Prostate gland (tissue), 2 donors: ENCODE results near the gene NOSIP. TPM values are rescaled to one million over a fixed set of nuclear protein-coding genes. Genes with fewer than 3 reads are reported as not detected.

ENCODE experiments used
- DNase-seq: peaks from one replicate; pipeline ENCODE4 v3.0.0-alpha.2; 2019; ENCODE audit warnings: low spot score
- H3K27ac ChIP-seq, 2 donors: fragments of 200-600 bp; sonication (generic); 2 replicates each; pipeline ENCODE4 v1.5.1; 2017 to 2019
- H3K27me3 ChIP-seq: fragments of 200-600 bp; sonication (generic); replicated peaks from 2 replicates; pipeline ENCODE4 v1.5.1; 2019; ENCODE audit not compliant: insufficient read depth
- H3K36me3 ChIP-seq, 2 donors: fragments of 200-600 bp; sonication (generic); 1 replicate in 1 of 2; 2 replicates in 1 of 2; pipeline versions ENCODE4 v1.5.1 to v1.8.1; 2017 to 2019
- H3K4me1 ChIP-seq: fragments of 200-600 bp; sonication (generic); replicated peaks from 2 replicates; pipeline ENCODE4 v1.5.1; 2019
- H3K4me3 ChIP-seq, 2 donors: fragments of 200-600 bp; sonication (generic); 2 replicates each; pipeline ENCODE4 v1.5.1; 2017 to 2019
- H3K9me3 ChIP-seq: fragments of 200-600 bp; sonication (generic); 2 replicates; pipeline ENCODE4 v1.5.1; 2017
- POLR2A ChIP-seq: fragments of 450-650 bp; IDR thresholded peaks from one replicate; pipeline ENCODE4 v1.6.1; 2016; ENCODE audit warnings: antibody characterized with exemption, mild to moderate bottlenecking
- POLR2AphosphoS5 ChIP-seq: sonication (generic); formaldehyde crosslinking; IDR thresholded peaks from one replicate; pipeline ENCODE4 v1.6.1; 2017; ENCODE audit warnings: antibody characterized with exemption
- WGBS: methylation state at CpG from one replicate; pipeline ENCODE4 v1.1.5; 2018; 5-methylcytosine and 5-hydroxymethylcytosine counted together
- intact Hi-C: fragments of 100-400 bp; cut with DNase I; formaldehyde crosslinking; loops from one replicate; pipeline ENCODE4 v1.14.2; 2022
- total RNA-seq, 2 donors: library from RNA; depleted of rRNA; stranded (reverse); fragments of >200 nt; gene quantifications; one replicate each; pipeline ENCODE4 v1.1.0, GENCODE V29; 2016
- TF ChIP-seq, protein P1 (sequence below), 4 experiments: fragments of 200-600 bp in 2 of 4; fragments of 450-650 bp in 2 of 4; sonication (generic) in 2 of 4; IDR thresholded peaks; 1 replicate in 3 of 4; 2 replicates in 1 of 4; pipeline ENCODE4 v1.5.1; 2016 to 2019; ENCODE audit warnings: antibody characterized with exemption in 4 of 4, mild to moderate bottlenecking in 2 of 4, moderate library complexity in 2 of 4

Gene NOSIP
- total RNA-seq, 2 donors from 2014 or later: 62.9 to 91.7 TPM

DNA sequence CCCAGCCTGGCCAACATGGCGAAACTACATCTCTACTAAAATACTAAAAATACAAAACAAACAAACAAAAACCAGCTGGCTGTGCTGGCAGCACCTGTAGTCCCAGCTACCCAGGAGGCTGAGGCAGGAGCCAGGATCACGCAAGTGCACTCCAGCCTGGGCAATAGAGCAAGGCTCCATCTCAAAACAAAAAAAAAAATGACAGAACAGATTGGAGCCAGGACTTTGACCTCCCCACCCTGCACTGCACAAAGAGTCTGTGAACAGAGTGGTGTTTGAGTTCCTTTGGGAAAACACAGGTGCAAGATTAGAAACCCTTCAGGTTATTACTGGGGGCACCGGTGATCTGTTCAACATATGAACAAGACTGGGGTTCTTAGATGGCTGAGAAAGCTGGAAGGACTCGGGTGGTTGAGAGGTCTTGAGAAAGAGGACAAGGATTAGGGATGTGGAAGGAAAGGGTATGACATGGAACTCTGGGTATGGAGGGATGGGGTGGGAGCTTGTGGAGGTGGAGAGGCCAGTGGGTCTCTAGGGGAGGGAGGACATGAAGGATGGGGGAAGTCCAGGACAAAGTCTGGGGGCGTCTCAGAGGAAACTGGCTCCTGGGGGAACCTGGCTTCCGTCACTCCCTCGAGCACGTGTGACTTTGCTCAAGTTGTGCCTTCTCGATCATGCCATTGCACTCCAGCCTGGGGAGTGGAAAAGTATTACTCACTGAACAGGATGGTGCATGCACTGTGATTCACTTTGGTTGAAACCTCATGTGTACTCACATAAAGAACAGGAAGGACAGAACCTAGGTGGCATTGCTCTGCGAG, 26.7 kb downstream of the NOSIP start:
- H3K9me3 ChIP-seq: no peaks in the 10 kb centered on the region
- intact Hi-C loops: no loop called here
- DNase-seq: no peak
- H3K27ac ChIP-seq: no peak overlapping the region
- WGBS: 68% methylated on average over 10 of the region's 10 CpGs
- no peaks in the 10 kb centered on the region for H3K27me3 ChIP-seq
- peaks cover 8 to 10% of the 10 kb centered on the region in 2 donors for H3K36me3 ChIP-seq
- H3K4me1 ChIP-seq: no peaks in the 10 kb centered on the region
- TF ChIP-seq POLR2AphosphoS5 (peak; percentile 10), POLR2A (no peak)
- TF ChIP-seq, protein P1, sequence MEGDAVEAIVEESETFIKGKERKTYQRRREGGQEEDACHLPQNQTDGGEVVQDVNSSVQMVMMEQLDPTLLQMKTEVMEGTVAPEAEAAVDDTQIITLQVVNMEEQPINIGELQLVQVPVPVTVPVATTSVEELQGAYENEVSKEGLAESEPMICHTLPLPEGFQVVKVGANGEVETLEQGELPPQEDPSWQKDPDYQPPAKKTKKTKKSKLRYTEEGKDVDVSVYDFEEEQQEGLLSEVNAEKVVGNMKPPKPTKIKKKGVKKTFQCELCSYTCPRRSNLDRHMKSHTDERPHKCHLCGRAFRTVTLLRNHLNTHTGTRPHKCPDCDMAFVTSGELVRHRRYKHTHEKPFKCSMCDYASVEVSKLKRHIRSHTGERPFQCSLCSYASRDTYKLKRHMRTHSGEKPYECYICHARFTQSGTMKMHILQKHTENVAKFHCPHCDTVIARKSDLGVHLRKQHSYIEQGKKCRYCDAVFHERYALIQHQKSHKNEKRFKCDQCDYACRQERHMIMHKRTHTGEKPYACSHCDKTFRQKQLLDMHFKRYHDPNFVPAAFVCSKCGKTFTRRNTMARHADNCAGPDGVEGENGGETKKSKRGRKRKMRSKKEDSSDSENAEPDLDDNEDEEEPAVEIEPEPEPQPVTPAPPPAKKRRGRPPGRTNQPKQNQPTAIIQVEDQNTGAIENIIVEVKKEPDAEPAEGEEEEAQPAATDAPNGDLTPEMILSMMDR (IDR thresholded peaks at IDR 0.05): no peak
- no peak overlapping the region for H3K4me3 ChIP-seq

DNA sequence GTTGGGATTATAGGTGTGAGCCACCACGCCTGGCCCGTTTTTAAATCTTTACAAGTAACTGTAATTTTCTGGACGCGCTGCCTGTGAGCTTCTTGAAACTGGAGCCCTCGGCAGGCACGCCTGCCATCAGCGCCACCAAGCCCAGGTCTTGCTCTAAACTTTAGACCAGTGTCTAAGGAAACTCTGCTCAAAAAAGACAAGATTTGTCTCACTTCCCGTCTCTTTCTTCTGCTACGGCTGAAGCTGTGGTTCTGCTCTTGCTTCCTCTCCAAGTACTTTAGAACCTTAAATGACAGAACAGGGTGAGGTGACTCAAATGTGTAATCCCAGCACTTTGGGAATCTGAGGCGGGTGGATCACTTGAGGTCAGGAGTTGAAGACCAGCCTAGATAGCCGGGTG, 27.6 kb downstream of the NOSIP start:
- Histone ChIP-seq H3K27ac (no peak overlapping the region), H3K4me3 (no peak overlapping the region), H3K27me3 (no peaks in the 10 kb centered on the region), H3K4me1 (no peaks in the 10 kb centered on the region), H3K9me3 (no peaks in the 10 kb centered on the region), H3K36me3 (peaks cover 8 to 10% of the 10 kb centered on the region in 2 donors)
- no peak for DNase-seq
- WGBS: 86% methylated on average over 11 of the region's 11 CpGs
- TF ChIP-seq POLR2AphosphoS5 (no peak), POLR2A (no peak)
- TF ChIP-seq, protein P1 (IDR thresholded peaks at IDR 0.05): no peak
- intact Hi-C loops: no loop called here

GRCh38 chr19:49551531-49551930, 28.8 kb downstream of the NOSIP start:
- no peak for DNase-seq
- peaks cover 0 to 2% of the 10 kb centered on the region in 2 donors for H3K36me3 ChIP-seq
- no peaks in the 10 kb centered on the region for H3K9me3 ChIP-seq
- no peaks in the 10 kb centered on the region for H3K27me3 ChIP-seq
- no peak overlapping the region for H3K4me3 ChIP-seq
- WGBS: 93% methylated on average over 7 of the region's 7 CpGs
- no peaks in the 10 kb centered on the region for H3K4me1 ChIP-seq
- intact Hi-C loops: no loop called here
- no peak overlapping the region for H3K27ac ChIP-seq
- TF ChIP-seq POLR2AphosphoS5 (no peak), POLR2A (no peak)
- TF ChIP-seq, protein P1 (IDR thresholded peaks at IDR 0.05): no peak

GRCh38 chr19:49549045-49549444, 31.3 kb downstream of the NOSIP start:
- H3K27ac ChIP-seq: no peak overlapping the region
- no peak overlapping the region for H3K4me3 ChIP-seq
- no peaks in the 10 kb centered on the region for H3K9me3 ChIP-seq
- no peaks in the 10 kb centered on the region for H3K4me1 ChIP-seq
- no peak for DNase-seq
- TF ChIP-seq POLR2A: no peak
- TF ChIP-seq, protein P1 (IDR thresholded peaks at IDR 0.05): no peak
- no peak for TF ChIP-seq POLR2AphosphoS5
- H3K36me3 ChIP-seq: no peaks in the 10 kb centered on the region
- no peaks in the 10 kb centered on the region for H3K27me3 ChIP-seq
- intact Hi-C loops: no loop called here
- WGBS: 64% methylated on average over 13 of the region's 13 CpGs
